BJ (cell line): ENCODE measurements around the gene LRRC59. TPM values are rescaled to one million over a fixed set of nuclear protein-coding genes. Genes with fewer than 3 reads are reported as not detected.
A peak's percentile ranks its signal among the peaks of the same experiment; 100 is the strongest.

ENCODE experiments used
- CTCF ChIA-PET: fragments of 350-600 bp; formaldehyde crosslinking; extraction: SDS; loops from one replicate; lab custom pipeline; 2021; ENCODE audit warnings: antibody characterized with exemption, inconsistent platforms; lab: Yijun Ruan, JAX
- POLR2A ChIA-PET: fragments of 300-600 bp; sonication (Branson Sonifier 250); formaldehyde crosslinking; extraction: SDS; loops from one replicate; lab custom pipeline; 2021; ENCODE audit warnings: antibody characterized with exemption; lab: Charles Lee
- DNase-seq: peaks from one replicate; pipeline ENCODE4 v3.0.0-alpha.2; 2011; ENCODE audit warnings: low read depth
- H3K27me3 ChIP-seq: 2 replicates; pipeline ENCODE4 v1.6.0; 2011; ENCODE audit warnings: low read length; ENCODE audit not compliant: control insufficient read depth, insufficient read depth
- H3K36me3 ChIP-seq: 2 replicates; pipeline ENCODE4 v1.5.1; 2011; ENCODE audit warnings: low read length; ENCODE audit not compliant: control insufficient read depth, insufficient read depth
- H3K4me3 ChIP-seq: 2 replicates; pipeline ENCODE4 v1.5.1; 2011; ENCODE audit warnings: low read depth, mild to moderate bottlenecking, control low read depth, low read length
- polyA minus RNA-seq: library from RNA; depleted of rRNA, polyadenylated mRNA; stranded (reverse); fragments of >200 nt; gene quantifications from 2 replicates; pipeline ENCODE4 v1.2.3, GENCODE V29; 2011; rRNA and poly(A)+ RNA removed
- polyA plus RNA-seq: library from polyadenylated mRNA; depleted of rRNA; stranded (reverse); fragments of >200 nt; gene quantifications from 2 replicates; pipeline ENCODE4 v1.2.3, GENCODE V29; 2011; rRNA removed
- TF ChIP-seq, protein P1 (sequence below): IDR thresholded peaks from 2 replicates; pipeline ENCODE4 v1.5.1; 2011; ENCODE audit warnings: low read depth, mild to moderate bottlenecking, control low read depth, inconsistent platforms, low read length, moderate library complexity; ENCODE audit not compliant: insufficient read depth

The LRRC59 gene
- 110 and 119 TPM in 2 replicates for polyA plus RNA-seq
- 99.3 and 106 TPM in 2 replicates for polyA minus RNA-seq

DNA sequence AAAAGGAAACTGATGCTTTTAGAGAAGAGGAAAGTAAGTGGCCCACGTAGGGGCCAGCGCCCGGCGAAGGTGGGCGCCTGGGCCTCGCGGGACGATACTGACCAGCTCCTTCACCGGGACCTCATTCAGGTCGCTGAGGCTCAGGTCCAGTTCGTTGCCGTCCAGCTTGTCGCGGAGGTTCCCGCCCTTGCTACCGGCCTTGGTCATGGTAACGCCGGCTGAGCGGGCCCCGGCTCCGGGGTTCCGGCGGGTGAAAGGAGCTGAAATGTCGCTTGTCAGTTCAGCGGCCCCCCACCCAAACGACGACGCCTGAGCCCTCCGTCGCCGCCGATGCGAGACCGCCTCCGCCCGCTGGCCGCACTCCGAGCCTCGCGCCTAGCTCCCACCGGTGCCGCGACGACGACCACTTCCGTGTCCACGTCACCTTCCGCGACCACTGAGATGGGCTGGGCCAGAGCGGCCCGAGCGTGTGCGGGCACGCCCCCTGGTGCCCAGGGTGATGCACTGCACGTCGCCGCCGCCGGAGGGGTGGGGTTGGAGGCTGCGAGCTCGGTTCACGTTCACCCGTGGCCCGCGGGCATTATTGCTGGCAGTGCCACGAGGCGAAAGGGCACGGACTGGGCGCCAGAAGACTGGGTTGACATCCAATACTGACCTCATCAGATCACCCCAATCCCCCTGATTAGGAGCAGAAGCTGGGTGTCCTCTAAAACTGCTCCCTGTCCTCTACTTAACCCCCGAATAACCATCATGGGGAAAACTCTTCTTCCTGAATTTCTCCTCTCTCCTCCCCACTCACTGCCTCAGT is at the start of gene LRRC59:
Gene LRRC59 (minus strand): TSS at position 413 of the 808 bp plus-strand sequence. CDS start 206 bp downstream, at position 207.
- peak within 1 kb of the TSS; percentile 97 for H3K4me3 ChIP-seq
- POLR2A ChIA-PET = interaction anchor here (0.6 to 1.2 kb wide), 2 partner anchors 20 to 35 kb away, joined by 3 to 5 read pairs; no protein-coding TSS in a partner anchor
- no peaks in the 10 kb centered on the region for H3K27me3 ChIP-seq
- H3K36me3 ChIP-seq = peaks cover 10% of the 10 kb centered on the region
- TF ChIP-seq, protein P1, sequence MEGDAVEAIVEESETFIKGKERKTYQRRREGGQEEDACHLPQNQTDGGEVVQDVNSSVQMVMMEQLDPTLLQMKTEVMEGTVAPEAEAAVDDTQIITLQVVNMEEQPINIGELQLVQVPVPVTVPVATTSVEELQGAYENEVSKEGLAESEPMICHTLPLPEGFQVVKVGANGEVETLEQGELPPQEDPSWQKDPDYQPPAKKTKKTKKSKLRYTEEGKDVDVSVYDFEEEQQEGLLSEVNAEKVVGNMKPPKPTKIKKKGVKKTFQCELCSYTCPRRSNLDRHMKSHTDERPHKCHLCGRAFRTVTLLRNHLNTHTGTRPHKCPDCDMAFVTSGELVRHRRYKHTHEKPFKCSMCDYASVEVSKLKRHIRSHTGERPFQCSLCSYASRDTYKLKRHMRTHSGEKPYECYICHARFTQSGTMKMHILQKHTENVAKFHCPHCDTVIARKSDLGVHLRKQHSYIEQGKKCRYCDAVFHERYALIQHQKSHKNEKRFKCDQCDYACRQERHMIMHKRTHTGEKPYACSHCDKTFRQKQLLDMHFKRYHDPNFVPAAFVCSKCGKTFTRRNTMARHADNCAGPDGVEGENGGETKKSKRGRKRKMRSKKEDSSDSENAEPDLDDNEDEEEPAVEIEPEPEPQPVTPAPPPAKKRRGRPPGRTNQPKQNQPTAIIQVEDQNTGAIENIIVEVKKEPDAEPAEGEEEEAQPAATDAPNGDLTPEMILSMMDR = peak; percentile 98
- CTCF ChIA-PET = interaction anchor here (0.5 to 3.1 kb wide), 32 partner anchors 9 to 443 kb away, joined by 3 to 27 read pairs (median 5); partner anchors contain the start of genes EME1, MRPL27, RSAD1 and XYLT2
- peak; percentile 24 for DNase-seq

DNA sequence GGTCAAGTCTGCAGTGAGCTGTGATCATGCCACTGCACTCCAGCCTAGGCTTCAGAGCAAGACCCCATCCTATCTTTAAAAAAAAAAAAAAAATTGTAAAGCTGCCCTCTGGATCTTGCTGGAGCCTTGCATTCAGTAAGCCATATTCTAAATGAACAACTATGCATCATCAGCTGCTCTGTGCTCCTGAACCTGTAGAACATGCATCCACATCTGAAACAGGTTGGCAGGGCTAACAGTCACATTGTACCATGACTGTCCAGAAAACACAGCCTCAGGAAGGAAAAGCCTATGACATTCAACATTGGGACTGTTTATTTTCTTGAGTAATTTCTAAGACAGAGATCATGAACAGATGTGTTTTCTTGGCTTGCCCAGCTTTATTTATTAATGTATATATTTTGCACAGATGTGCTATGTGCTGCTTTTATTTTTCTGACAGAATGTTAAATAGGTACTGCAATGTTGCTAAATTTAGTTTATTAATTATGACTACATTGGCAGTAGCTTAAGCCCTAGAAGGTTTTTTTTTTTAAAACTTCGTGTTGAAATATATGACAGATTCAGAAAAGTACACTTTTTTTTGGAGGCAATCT is 48.5 kb upstream of the LRRC59 start:
- TF ChIP-seq, protein P1 = no peak
- no peak for DNase-seq
- CTCF ChIA-PET = interaction anchor here (0.7 kb wide), 1 partner anchor 34 kb away, joined by 3 read pairs; no protein-coding TSS in a partner anchor
- no peak overlapping the region for H3K4me3 ChIP-seq
- H3K27me3 ChIP-seq = no peaks in the 10 kb centered on the region
- no peaks in the 10 kb centered on the region for H3K36me3 ChIP-seq
- POLR2A ChIA-PET = no interaction called here

DNA sequence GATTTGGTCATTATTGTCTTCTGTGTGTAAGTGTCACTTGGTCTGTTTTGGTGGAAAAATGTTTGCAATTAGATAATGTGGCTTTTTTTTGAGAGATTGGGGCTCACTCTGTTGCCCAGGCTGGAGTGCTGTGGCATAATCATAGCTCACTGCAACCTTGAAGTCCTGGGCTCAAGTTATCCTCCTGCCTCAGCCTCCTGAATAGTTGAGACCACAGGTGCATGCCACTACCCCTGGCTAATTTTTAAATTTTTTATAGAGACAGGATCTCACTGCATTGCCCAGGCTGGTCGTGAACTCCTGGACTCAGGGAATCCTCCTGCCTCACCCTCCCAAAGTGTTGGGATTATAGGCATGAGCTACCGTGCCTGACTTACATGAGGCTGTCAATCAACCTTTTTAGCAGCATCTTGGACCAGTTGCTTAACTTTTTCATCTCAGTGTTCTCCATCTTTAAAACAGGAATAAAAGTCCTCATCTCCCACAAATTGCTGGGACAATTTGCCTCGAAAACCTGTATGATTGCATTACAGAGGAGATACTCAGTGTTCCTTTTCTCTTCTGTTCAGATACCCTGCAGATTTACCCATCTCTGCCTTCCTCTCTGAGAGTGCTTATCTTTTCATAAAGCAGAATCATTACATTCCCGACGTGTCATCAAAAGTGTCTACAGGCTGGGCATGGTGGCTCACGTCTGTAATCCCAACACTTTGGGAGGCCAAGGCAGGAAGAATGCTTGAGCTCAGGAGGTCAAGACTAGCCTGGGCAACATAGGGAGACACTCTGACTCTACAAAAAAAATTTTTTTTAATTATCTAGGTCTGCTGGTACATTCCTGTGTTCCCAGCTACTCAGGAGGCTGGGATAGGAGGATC is 47.8 kb upstream of the LRRC59 start:
- TF ChIP-seq, protein P1 = no peak
- Histone ChIP-seq H3K36me3 (no peaks in the 10 kb centered on the region), H3K4me3 (no peak overlapping the region), H3K27me3 (no peaks in the 10 kb centered on the region)
- POLR2A ChIA-PET = no interaction called here
- no peak for DNase-seq
- CTCF ChIA-PET = interaction anchor here (0.7 to 0.8 kb wide), 2 partner anchors 34 to 521 kb away, joined by 3 read pairs; no protein-coding TSS in a partner anchor

DNA sequence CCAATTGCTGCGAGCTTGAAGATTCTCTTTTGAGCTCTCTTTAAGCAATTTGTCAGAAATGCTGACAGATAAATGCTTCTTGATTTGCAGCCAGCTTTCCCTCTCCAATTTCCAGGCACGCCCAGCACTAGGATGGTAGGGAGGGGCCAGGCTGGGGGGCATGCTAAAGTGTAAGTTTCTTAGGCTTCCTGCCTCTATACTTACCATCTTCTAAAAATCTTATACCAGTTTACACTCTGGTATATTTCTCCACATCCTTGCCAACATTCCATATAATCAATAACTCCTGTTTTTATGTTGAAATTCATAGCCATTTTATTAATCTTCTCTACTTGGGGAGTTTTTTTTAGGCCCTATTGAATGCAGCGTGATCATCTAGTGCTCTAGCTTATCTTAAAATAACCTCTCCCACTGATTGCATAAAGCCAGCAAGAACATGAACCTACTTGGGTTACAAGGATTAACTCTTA is 46.2 kb upstream of the LRRC59 start:
- H3K4me3 ChIP-seq = no peak overlapping the region
- no peaks in the 10 kb centered on the region for H3K27me3 ChIP-seq
- ChIA-PET CTCF (interaction anchor here (0.9 to 1.5 kb wide), 2 partner anchors 17 to 29 kb away, joined by 4 to 5 read pairs; no protein-coding TSS in a partner anchor), POLR2A (no interaction called here)
- no peak for DNase-seq
- no peaks in the 10 kb centered on the region for H3K36me3 ChIP-seq
- TF ChIP-seq, protein P1 = no peak
